ENCODE data around the gene RCOR1. TPM values are rescaled to one million over a fixed set of nuclear protein-coding genes. Genes with fewer than 3 reads are reported as not detected.
A peak's percentile ranks its signal among the peaks of the same experiment; 100 is the strongest.

Gene RCOR1
- polyA plus RNA-seq, 3 donors: 32.7 to 39.0 (median 33.7) TPM

DNA sequence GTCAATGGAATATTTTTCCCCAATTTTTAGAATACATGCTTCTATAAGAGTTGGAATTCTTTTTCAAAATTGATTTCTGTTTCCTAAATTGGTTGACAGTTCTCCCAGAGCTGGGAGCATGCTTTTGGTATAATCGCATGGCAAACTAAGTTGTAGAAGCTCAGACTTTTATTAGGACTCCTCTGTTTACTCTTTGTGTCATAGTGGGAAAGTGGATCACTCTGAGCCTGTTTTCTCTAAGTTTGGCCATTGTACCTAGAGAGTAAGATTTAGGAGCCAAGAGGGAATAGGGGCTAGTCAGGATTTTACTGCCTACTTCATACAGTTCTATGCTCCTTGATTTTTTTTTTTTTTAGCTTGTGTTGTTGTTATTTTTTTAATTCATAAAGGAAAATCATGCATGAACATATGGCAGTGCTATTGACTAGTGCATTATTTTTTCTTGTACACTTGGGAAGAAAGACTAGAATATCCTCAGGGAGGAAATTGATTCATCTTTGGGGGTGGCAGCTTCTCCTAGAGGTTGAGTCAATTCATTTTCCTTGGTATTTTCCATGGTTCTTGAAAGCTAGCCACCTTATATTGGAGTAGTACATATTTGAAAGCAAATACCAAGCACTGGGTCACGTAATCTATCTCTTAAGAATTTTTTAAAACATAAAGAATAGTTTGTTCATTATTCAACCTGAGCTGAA lies 107.1 kb downstream of the RCOR1 start:
- no peak for DNase-seq

DNA sequence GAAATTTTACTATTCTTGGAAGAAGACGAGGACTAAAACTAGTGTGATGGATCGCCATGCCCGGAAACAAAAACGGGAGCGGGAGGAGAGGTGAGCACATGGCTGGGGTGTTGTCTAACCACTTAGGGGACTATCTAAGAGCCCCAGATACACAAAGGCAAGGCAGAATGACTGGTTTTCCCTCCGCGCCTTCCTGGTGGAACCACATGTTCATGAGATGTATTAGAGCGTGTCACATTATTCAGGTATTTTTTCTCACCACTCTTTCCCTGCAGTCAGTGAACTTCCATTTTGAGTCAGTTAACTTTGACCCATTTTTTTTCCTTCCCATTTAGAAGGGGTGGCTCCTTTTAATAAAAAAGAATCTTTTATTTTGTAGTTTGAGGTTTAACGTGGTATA lies 116.0 kb downstream of the RCOR1 start:
- peak; percentile 12 for DNase-seq

DNA sequence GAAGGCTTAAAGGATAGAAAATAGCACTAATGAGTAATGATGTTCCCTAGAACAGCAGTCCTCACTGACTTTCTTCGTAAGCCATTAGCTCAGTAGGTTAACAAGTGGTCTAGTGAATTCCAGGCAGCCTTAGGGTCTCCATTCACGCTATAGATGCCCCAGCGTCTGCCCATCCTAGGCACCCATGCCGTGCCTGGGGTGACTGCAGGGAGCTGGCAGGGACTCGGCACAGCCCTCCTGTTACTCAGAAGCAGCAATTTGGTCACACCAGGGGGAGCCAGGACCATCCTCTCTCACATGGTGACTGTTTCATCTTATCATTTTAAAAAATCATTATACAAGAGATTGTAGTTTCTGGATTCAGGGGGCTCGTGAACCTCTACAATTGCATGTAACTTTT lies 118.8 kb downstream of the RCOR1 start:
- no peak for DNase-seq

DNA sequence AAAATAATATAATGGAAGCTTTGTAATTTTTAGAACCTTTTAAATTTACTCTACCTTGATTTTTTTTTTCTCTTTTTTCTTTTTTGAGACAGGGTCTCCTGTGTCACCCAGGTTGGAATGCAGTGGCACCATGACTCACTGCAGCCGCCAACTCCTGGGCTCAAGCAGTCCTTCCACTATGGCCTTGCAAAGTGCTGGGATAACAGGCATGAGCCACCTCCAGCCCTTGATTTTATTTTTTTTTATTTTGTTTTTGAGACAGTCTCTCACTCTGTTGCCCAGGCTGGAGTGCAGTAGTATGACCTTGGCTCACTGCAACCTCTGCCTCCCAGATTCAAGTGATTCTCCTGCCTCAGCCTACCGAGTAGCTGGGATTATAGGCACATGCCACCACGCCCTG lies 119.5 kb downstream of the RCOR1 start:
- no peak for DNase-seq

DNA sequence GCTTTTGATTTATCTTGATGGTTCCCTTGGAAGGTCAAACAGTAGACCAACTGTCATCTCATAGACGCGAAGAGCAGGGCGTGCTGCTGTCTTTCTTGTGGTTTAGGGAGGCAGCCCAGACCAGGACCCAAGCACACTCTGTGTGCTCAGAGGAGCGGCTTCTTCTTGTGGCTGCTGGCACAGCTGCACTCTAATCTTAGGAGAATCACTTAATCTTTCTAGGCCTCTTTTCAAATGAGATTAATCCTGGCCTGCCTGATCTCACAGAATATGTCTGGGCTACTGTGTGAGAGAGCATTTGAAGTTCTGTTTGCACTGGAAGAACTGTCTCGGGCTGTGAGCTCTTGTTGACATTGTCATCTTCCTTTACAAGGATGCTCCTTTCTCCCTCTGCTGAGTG lies 124.8 kb downstream of the RCOR1 start:
- DNase-seq: no peak

DNA sequence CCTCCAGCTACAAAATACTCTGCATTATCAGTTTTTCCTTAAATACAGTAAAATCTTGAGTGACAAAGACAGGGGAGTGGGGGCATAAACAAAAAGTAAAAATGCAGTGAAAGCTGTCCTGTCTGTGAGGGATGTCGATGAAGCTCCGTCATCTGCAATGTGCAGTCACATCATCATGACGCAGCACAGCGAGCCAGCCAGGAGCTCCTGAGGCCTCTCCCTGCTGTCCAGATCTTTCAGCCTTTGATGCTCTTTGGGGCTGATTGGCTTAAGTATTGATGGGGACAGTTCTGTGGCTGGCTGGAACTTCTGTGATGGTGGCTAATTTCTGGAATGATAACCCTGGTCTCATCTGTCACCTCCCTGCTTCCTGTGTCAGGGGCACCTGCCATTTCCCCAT lies 130.2 kb downstream of the RCOR1 start:
- DNase-seq: no peak

DNA sequence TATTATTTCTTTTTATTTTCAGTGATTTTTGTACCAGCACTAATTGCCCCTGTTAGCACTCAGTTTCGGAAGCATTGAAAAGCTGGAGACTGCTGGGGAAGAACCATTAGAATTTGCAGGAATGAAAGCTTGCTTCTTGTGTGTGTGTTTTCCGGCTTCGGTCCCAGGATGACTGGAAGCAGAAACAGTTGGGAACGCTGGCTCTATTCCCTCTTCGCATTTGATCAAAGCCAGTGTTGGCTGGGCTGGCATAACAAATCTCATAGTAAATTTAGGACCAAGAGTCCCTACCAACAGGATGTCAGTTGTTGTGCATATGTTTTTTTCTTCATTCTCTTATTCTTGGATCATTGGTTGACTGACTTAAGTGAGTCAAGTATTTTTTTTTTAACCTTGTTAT lies 131.2 kb downstream of the RCOR1 start:
- no peak for DNase-seq

DNA sequence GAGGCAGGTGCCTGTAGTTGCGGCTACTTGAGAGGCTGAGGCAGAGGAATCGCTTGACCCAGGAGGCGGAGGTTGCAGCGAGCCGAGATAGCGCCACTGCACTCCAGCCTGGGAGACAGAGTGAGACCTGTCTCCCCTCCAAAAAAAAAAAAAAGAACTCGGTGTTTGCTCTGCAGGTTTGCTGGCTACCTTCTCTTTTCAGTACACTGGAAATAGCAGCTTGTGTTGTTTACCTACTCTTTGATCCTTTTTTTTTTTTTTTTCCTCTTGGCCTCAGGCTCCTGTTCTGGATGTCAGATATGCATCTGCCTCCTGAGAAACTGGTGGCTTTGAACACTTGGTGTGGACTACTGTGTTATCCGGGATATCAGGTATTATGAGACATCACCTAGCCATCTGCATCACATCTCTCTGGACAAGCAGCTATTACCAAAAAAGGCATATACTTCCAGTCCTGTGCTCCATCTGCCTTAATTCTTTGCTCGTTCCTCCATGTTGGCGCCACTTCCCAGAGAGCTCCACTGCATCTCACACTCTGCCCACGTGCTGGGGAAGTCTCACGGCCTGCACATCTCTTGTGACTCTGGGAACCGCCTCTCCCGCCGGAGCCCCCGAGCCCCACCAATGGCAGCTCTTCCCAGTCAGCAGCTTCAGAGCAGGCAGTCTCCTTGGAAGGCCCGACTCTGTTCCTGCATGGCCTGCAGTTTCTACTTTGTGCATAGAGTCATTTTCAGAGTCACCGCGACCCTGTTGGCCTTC lies 133.9 kb downstream of the RCOR1 start:
- no peak for DNase-seq

DNA sequence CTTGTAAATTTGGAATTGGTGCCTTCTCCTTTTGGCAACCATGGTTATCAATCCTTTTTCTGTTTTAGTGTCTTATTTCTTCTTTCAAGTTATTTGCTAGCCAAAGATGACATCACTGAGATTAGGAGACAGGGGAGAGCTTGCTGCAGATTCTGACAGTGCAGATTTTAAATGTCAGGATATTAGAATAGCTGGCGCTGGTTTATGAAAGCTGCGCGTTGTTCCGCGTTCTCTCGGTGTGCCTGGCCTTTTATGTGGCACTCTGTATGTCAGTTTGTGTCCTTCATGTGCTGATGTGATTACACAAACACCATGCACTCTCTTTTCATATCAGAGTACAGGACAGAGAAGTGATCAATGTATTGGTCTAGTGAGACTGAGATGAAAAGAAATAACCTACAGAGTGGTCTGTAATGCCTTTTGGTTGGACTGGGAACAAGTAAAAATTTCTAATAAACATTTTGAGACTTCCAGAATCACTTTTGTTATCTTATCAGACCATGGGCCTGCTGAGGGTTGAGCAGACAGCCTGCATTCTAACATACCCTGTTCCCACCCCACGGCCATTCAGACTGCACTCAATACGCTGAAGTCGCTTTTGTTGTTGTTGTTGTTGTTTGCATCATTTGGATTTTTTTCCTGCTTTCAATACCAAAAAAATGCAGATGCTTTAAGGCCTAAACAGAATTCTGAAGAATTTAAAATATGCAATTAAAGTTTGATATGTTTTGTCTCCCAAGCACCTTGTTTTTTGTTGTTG lies 135.1 kb downstream of the RCOR1 start:
- no peak for DNase-seq

DNA sequence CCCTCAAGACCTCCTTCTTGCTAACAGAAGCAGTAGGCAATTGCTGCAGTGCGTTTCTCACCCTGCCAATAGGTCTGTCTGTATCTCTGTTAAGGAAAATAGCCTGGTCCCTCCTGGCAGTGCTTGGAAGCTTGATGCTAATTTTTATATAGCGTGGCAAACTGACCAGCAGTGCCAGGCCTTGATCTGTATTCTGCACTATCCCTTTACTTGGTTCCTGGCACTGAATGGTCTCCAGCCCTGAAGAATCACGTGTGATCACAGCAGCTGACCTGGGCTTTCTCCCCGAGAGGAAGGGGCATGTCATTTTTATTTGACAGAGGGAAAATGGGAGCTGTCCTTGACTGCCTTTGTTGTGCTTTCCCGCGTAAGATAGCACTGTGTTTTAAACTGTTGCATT lies 136.1 kb downstream of the RCOR1 start:
- DNase-seq: no peak

DNA sequence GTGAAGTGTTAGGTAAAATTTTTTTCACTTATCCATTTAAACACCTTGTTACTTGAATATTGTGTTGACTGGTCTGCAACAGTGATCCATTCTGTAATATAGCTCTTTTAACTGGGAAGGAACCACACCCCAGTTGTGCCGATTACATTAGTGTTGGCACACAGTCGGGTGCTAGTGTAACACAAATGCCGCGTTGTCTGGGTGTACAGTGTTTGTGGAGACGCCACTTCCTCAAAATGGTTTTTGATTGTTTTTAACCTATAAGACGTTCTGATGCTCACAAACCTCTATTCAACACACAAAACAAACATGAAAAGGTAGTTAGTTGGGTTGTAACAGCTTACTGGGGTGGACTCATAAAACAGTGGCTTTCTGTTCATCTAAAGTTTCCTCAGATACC lies 136.8 kb downstream of the RCOR1 start:
- no peak for DNase-seq

DNA sequence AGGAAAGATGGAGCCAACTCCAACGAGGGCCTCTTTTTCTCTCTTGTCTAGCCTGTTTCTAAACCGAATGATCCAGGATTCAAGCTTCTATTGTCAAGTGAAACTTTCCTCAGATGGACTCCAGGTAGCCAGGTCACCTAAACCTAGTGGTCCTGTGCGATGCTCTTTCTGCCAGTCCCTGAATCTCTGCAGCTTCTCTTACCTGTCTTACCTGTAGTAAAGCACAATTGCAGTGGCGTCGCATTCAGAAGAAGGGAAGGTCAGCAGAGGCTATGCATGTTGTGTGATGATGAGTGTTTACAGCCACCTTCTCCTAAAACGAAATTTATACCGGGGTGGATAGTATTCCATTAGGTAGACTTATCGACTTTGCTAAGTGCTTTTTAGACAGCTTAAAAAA lies 137.4 kb downstream of the RCOR1 start:
- no peak for DNase-seq

DNA sequence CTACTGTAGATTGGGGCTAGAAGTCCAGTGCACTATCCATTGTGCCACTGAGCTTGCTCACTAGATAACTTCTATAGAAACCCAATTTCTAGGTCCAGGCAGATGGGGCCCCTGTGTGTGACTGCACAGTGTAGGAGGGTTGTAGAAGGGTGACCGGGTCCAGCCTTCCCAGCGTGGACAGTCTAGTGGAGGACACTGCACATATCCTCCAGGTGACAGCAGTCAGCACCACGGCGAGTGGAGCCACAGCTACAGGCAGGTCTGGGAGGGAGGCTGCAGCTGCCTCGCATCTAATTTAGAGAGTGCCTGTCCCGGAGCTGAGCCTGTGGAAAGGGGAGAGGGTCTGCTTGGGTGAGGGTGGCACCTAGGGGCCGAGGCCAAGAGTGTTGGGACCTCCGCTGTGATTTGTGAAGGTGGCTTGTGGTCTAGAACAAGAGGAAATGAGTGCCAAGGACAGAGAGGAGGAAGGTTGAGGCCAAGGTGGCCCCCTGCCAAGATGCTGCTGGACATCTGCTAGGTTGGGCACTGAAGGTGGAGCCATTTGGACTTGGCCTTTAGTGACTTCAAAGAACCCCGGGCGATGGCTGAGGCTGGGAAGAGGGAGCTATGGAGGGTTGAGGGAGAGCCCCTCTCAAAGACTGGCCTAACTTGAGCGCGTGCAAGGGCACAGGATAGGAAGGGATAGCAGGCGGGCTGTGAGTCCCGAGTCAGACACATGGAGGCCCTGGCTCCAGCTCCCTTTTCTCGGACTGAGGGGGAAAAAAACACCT lies 138.8 kb downstream of the RCOR1 start:
- DNase-seq: no peak

DNA sequence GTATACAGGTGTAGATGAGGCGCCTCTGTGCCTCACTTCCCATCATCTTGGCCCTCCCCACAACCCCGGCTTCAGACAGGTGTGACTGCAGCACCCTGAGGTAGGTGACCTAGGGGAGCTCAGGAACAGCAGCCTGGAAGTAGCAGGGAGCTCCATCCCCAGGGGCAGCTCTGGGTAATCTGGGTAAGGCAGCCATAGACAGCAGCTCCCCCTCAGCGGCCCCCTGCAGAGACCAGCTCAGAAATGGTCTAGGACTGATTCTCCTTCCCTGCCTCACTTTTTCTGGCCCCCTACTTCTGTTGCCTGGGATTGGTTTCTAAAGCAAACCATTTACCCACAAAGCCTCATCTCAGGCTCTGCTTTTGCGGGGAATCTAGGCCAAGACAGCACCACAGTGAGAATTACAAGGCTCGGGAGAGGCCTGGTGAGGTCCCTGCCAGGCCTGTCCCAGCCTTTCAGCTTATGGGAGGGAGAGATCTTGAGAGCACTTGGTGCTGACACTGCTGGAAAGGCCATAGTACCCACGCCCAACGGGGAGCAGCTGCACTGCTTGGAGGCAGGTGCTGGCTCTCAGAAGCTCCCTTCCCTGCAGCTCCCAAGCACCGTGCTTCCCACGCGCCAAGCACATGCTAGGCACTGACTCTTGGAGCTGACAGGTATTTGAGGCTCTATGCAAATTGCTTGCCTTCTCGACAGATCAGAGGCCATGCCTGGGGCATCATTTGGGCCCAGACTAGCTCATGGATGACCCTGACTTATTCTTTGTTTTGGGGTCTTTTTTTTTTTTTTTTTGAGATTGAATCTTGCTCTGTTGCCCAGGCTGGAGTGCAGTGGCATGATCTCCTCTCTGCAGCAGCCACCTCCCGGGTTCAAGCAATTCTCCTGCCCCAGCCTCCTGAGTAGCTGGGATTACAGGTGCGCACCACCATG lies 139.7 kb downstream of the RCOR1 start:
- DNase-seq: no peak

DNA sequence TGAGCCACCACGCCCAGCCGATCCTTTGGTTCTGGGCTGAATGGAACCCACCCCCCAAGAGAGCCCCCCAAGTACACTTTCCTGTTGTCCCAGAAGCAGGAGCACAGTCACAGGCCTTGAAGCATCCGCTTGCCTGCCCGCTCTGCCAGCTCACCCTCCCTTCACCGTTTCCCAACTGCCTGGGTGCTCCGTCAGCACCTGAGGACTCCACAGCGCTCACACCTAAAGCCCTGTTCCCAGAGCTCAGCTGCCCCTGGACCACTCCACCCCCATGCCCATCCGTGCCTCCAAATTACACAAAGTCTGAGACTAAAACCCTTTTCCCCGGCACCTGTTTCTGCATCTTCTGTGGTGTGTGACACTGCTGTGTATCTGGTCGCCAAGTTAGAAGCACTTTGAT lies 140.5 kb downstream of the RCOR1 start:
- DNase-seq: no peak

DNA sequence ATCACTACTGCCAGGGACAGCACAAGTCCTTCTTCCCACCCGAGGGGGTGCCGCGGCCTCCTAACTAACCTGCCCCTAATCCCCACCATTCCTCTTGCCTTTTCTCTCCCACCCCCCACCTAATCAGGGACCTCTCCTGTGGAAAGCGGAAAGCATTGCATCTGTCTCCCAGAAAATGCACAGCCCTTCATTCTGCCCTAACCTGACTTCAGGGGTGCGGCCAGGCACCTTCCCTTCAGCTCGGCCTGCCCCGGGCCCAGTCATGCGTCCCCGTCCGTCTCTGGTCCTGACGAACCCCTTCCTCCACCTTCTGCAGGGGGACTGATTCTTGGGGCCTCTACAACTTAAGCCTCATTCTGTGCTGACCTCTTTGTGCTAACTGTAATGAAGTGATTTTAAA lies 140.9 kb downstream of the RCOR1 start:
- DNase-seq: no peak

DNA sequence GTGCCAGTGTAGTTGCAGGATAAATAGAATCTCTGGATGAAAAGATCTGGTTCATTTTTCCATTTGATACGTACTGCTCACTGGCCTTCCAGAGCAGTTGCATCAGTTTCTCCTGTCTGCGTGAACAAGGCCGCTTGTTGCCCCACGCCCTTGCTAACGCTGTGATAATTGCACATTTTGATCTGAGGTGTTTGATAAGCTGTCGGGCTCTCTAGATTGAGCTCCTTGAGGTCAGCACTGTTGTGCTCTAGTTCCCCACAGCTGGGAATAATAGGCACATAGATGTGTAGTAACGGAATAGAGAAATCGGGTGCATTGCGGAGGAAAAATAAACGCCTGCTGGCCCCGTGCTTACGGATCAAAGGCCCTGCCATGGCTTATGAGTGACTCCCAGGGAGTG lies 142.0 kb downstream of the RCOR1 start:
- DNase-seq: no peak

DNA sequence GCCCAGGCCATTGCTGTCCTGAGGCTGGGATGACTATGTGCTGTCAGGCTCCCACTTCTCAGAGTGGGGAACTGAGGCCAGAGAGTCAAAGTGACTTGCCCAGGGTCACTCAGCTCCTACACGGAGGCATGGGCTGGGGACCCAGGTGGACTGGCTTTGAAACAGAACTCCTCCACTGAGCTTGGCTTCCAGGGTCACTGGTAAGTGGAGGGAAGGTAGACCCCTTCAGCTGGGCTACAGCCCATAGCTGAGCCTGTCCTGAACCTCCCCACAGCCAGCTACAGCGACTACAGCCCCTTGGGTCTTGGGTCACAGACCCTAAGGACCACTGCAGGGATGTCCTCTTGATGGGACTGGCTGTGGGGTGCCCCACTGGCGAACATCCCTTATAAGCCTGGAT lies 144.5 kb downstream of the RCOR1 start:
- no peak for DNase-seq

DNA sequence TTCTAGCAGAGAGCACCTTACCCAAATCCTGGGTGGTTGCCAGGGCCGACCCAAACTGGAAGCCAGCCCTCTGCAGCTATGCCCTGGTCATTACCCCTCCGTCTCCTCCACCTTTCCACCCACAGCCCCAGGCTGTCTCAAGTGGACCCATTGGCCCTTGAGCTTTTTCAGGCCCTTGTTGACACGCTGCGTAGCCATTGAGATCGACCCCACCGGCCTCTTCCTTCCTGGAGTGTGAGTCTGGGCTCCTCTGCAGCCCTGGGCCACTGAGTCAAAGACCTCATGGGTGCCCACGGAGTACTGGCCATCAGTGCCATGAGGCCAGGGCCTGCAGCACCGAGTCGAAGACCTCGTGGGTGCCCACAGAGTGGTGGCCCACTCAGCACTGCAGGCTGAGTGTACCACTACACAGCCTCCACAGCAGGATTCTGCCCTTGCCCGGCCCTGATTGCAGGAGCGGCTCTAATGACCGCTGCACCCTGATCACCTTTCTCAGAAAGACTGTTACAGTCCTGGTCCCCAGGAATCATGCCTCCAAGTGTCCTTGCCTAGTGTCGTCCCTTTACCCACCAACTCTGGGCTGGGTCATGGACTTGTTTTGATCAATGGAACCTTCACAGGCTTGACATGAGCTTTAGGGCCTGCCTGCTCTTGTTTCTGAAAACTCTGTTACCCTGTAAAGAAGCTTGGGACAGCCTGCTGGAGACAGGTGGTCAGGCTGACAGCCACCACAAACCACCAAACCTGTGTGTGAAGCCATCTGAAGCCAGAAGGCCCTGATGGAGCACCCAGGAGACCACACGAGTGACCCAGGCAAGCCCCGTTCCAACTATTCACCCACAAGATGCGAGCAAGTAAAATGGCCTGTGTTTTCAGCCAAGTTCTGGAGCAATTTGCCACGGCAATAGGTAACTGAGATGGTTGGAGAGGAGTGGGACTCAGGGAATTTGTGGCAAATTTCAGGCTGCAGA lies 145.2 kb downstream of the RCOR1 start:
- no peak for DNase-seq

Data from renal pelvis (tissue), 4 donors.